ENCODE data around the gene PLA2G2A.

DNA sequence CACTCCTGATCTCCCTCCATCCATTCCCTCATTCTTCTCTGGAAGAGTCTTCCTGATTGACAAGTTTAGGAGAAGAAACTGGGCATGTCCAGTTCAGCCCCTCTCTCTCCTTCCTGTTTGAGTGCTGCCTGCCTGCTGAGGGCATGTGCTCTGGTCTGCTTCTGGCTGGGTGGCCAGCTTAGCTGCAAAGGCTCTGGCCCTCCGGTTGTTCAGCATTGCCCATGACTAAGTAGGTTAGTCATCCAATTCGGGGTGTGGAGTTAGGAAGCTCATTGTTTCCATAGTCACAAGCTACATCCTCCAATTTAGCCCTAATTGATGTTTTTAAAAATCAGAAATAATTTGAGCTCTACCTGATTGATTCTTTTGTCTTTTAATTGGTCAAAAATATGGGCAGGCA, 30.4 kb downstream of the PLA2G2A start:
- TF ChIP-seq, protein P1, sequence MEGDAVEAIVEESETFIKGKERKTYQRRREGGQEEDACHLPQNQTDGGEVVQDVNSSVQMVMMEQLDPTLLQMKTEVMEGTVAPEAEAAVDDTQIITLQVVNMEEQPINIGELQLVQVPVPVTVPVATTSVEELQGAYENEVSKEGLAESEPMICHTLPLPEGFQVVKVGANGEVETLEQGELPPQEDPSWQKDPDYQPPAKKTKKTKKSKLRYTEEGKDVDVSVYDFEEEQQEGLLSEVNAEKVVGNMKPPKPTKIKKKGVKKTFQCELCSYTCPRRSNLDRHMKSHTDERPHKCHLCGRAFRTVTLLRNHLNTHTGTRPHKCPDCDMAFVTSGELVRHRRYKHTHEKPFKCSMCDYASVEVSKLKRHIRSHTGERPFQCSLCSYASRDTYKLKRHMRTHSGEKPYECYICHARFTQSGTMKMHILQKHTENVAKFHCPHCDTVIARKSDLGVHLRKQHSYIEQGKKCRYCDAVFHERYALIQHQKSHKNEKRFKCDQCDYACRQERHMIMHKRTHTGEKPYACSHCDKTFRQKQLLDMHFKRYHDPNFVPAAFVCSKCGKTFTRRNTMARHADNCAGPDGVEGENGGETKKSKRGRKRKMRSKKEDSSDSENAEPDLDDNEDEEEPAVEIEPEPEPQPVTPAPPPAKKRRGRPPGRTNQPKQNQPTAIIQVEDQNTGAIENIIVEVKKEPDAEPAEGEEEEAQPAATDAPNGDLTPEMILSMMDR (IDR thresholded peaks at IDR 0.05 in 2 of 3, conservative IDR thresholded peaks at IDR 0.05 in 1 of 3; ENCODE audit: control insufficient read depth in 2 of 3, extremely low read depth in 1 of 3, insufficient read depth in 1 of 3, low read depth in 3 of 3, low read length in 3 of 3) = no peak
- TF ChIP-seq IKZF2 (IDR thresholded peaks at IDR 0.05) = no peak
- no peak for TF ChIP-seq CEBPZ (IDR thresholded peaks at IDR 0.05; ENCODE audit: low read depth, low read length)
- TF ChIP-seq, protein P2, sequence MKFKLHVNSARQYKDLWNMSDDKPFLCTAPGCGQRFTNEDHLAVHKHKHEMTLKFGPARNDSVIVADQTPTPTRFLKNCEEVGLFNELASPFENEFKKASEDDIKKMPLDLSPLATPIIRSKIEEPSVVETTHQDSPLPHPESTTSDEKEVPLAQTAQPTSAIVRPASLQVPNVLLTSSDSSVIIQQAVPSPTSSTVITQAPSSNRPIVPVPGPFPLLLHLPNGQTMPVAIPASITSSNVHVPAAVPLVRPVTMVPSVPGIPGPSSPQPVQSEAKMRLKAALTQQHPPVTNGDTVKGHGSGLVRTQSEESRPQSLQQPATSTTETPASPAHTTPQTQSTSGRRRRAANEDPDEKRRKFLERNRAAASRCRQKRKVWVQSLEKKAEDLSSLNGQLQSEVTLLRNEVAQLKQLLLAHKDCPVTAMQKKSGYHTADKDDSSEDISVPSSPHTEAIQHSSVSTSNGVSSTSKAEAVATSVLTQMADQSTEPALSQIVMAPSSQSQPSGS (IDR thresholded peaks at IDR 0.05; ENCODE audit: low read length) = no peak
- TF ChIP-seq TAF1 (IDR thresholded peaks at IDR 0.05; ENCODE audit: borderline replicate concordance, low read depth, low read length) = no peak
- no peak for TF ChIP-seq SUPT20H (IDR thresholded peaks at IDR 0.05; ENCODE audit: borderline replicate concordance, control insufficient read depth, low read depth, low read length)
- TF ChIP-seq MEF2A (IDR thresholded peaks at IDR 0.05; ENCODE audit: insufficient read depth, low read depth, low read length) = no peak
- no peak for TF ChIP-seq PRDM15 (CRISPR knock-in tag; IDR thresholded peaks at IDR 0.05)
- TF ChIP-seq SIN3A (IDR thresholded peaks at IDR 0.05; ENCODE audit: low read depth, low read length) = no peak
- TF ChIP-seq POLR2AphosphoS5 (IDR thresholded peaks at IDR 0.05; ENCODE audit: low read length) = no peak
- no peak for TF ChIP-seq CEBPB (IDR thresholded peaks at IDR 0.05; ENCODE audit: borderline replicate concordance in 1 of 2, low read depth in 2 of 2, low read length in 2 of 2)
- TF ChIP-seq EZH2 (IDR thresholded peaks at IDR 0.05; ENCODE audit: borderline replicate concordance, control insufficient read depth, low read depth, low read length) = no peak
- no peak for TF ChIP-seq ZZZ3 (IDR thresholded peaks at IDR 0.05; ENCODE audit: control insufficient read depth, insufficient read length, low read depth)

Data from GM12878 (cell line).